NCI-H2196 (cell line): ENCODE data around the gene RNF222.
"Not testable (repeated sequence)": the region's sequence is repeated elsewhere in the genome, so short reads cannot be mapped to it uniquely, and the experiment has no call there.

Experiments used
- DNase-seq: peaks from one replicate; lab custom pipeline; 2025; ENCODE audit not compliant: unreplicated experiment; lab: John Stamatoyannopoulos, UW

RNF222 gene

GRCh38 chr17:8382880-8383142, 14.8 kb downstream of the RNF222 start:
- DNase-seq, result no peak

- no peak for DNase-seq
Observed at GRCh38 chr17:8382052-8382879, 15.4 kb downstream of the RNF222 start.

- no peak for DNase-seq
Observed at GRCh38 chr17:8380049-8380448, 17.6 kb downstream of the RNF222 start.

GRCh38 chr17:8378117-8378516, 19.5 kb downstream of the RNF222 start:
- not testable (repeated sequence) for DNase-seq

GRCh38 chr17:8377422-8377821, 20.2 kb downstream of the RNF222 start:
- DNase-seq, result no peak

- peak; percentile 76 for DNase-seq
Observed at GRCh38 chr17:8376271-8377067, 21.2 kb downstream of the RNF222 start, which contains the start of gene KRABD2. KRABD2 (minus strand) TSS chr17:8376704.

- DNase-seq, result no peak
Observed at GRCh38 chr17:8375738-8376259, 21.8 kb downstream of the RNF222 start.

GRCh38 chr17:8373856-8374255, 23.8 kb downstream of the RNF222 start:
- DNase-seq, result not testable (repeated sequence)

- no peak for DNase-seq
Observed at GRCh38 chr17:8372422-8372821, 25.2 kb downstream of the RNF222 start.

- DNase-seq, result no peak
Observed at GRCh38 chr17:8371786-8372185, 25.8 kb downstream of the RNF222 start.

GRCh38 chr17:8369944-8370343, 27.7 kb downstream of the RNF222 start:
- no peak for DNase-seq

- no peak for DNase-seq
Observed at GRCh38 chr17:8368193-8368592, 29.4 kb downstream of the RNF222 start.

GRCh38 chr17:8366231-8366630, 31.4 kb downstream of the RNF222 start:
- no peak for DNase-seq

GRCh38 chr17:8365143-8365542, 32.5 kb downstream of the RNF222 start:
- no peak for DNase-seq

- DNase-seq, result no peak
Observed at GRCh38 chr17:8362651-8363332, 34.8 kb downstream of the RNF222 start.

- DNase-seq, result no peak
Observed at GRCh38 chr17:8360751-8361150, 36.9 kb downstream of the RNF222 start.

GRCh38 chr17:8360260-8360659, 37.4 kb downstream of the RNF222 start:
- no peak for DNase-seq

GRCh38 chr17:8359769-8360168, 37.9 kb downstream of the RNF222 start:
- DNase-seq, result no peak

- no peak for DNase-seq
Observed at GRCh38 chr17:8357910-8358309, 39.7 kb downstream of the RNF222 start.

GRCh38 chr17:8354236-8354635, 43.4 kb downstream of the RNF222 start:
- no peak for DNase-seq

GRCh38 chr17:8353736-8354135, 43.9 kb downstream of the RNF222 start:
- DNase-seq, result no peak

GRCh38 chr17:8350339-8350738, 47.3 kb downstream of the RNF222 start:
- DNase-seq, result no peak
